Osteocyte (in vitro differentiated cells): ENCODE results near the gene BLACAT1. TPM values are rescaled to one million over a fixed set of nuclear protein-coding genes. Genes with fewer than 3 reads are reported as not detected.

Experiments used
- DNase-seq: peaks from one replicate; pipeline ENCODE4 v3.0.0; 2021; ENCODE audit warnings: mixed read lengths; ENCODE audit not compliant: unreplicated experiment; ENCODE audit errors: extremely low spot score
- H3K27ac Mint-ChIP-seq: one replicate; pipeline ENCODE4 v1.8.0; 2021; ENCODE audit warnings: mild to moderate bottlenecking, mixed read lengths; ENCODE audit not compliant: unreplicated experiment
- H3K27me3 Mint-ChIP-seq: one replicate; pipeline ENCODE4 v1.8.0; 2021; ENCODE audit warnings: mixed read lengths; ENCODE audit not compliant: unreplicated experiment
- H3K36me3 Mint-ChIP-seq: one replicate; pipeline ENCODE4 v1.8.0; 2021; ENCODE audit warnings: mixed read lengths; ENCODE audit not compliant: unreplicated experiment
- H3K4me1 Mint-ChIP-seq: one replicate; pipeline ENCODE4 v1.8.0; 2021; ENCODE audit warnings: mixed read lengths; ENCODE audit not compliant: unreplicated experiment
- H3K4me3 Mint-ChIP-seq: one replicate; pipeline ENCODE4 v1.8.0; 2021; ENCODE audit warnings: mild to moderate bottlenecking, moderate library complexity, mixed read lengths; ENCODE audit not compliant: unreplicated experiment
- H3K9me3 Mint-ChIP-seq: one replicate; pipeline ENCODE4 v1.8.0; 2021; ENCODE audit warnings: mixed read lengths; ENCODE audit not compliant: unreplicated experiment
- total RNA-seq: library from RNA; stranded (reverse); gene quantifications from 2 replicates; pipeline ENCODE4 v1.2.1, GENCODE V29; 2021
- TF ChIP-seq, protein P1 (sequence below): fragments of 200-600 bp; sonication (generic); IDR thresholded peaks from 2 replicates; pipeline ENCODE4 v1.5.0; 2021; ENCODE audit warnings: antibody characterized with exemption, mild to moderate bottlenecking, moderate library complexity

BLACAT1 gene
- total RNA-seq, 1 donor from 2014 or later, result not detected

GRCh38 chr1:205454903-205455335 is 926 bp downstream of the BLACAT1 start:
- no peak overlapping the region for H3K4me3 Mint-ChIP-seq

GRCh38 chr1:205453466-205453865 is 2.4 kb downstream of the BLACAT1 start:
- H3K27me3 Mint-ChIP-seq, result peaks cover 71% of the 10 kb centered on the region
- H3K36me3 Mint-ChIP-seq, result no peaks in the 10 kb centered on the region
- H3K9me3 Mint-ChIP-seq, result no peaks in the 10 kb centered on the region
- no peak overlapping the region for H3K4me3 Mint-ChIP-seq
- TF ChIP-seq, protein P1, sequence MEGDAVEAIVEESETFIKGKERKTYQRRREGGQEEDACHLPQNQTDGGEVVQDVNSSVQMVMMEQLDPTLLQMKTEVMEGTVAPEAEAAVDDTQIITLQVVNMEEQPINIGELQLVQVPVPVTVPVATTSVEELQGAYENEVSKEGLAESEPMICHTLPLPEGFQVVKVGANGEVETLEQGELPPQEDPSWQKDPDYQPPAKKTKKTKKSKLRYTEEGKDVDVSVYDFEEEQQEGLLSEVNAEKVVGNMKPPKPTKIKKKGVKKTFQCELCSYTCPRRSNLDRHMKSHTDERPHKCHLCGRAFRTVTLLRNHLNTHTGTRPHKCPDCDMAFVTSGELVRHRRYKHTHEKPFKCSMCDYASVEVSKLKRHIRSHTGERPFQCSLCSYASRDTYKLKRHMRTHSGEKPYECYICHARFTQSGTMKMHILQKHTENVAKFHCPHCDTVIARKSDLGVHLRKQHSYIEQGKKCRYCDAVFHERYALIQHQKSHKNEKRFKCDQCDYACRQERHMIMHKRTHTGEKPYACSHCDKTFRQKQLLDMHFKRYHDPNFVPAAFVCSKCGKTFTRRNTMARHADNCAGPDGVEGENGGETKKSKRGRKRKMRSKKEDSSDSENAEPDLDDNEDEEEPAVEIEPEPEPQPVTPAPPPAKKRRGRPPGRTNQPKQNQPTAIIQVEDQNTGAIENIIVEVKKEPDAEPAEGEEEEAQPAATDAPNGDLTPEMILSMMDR, result no peak
- DNase-seq, result no peak
- no peak overlapping the region for H3K27ac Mint-ChIP-seq
- H3K4me1 Mint-ChIP-seq, result peaks cover 5% of the 10 kb centered on the region

More at GRCh38 chr1:205454903-205455335, 926 bp downstream of the BLACAT1 start:
- DNase-seq, result no peak
- peaks cover 5% of the 10 kb centered on the region for H3K4me1 Mint-ChIP-seq
- TF ChIP-seq, protein P1, result no peak
- H3K9me3 Mint-ChIP-seq, result no peaks in the 10 kb centered on the region
- H3K36me3 Mint-ChIP-seq, result no peaks in the 10 kb centered on the region
- H3K27ac Mint-ChIP-seq, result no peak overlapping the region
- H3K27me3 Mint-ChIP-seq, result peaks cover 78% of the 10 kb centered on the region

DNA sequence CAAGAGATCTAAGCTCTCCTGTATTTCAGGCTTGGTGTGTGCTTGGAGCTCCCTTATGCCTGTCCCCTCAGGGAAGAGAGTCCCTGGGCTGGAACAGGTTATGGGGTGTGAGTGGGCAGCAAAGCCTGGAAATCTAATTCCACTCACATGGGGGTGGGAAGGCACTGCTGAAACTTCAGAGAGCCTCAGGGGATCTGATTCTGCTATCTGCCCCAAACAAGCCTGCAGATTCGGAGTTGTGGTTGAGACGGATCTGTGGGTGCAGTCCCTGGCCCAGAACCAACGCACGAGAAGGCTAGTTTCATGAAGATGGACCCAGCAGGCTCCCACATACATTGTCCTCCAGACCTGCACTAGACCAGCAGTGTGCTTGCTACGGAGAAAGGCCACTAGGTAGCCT is 2.9 kb downstream of the BLACAT1 start:
- H3K9me3 Mint-ChIP-seq, result no peaks in the 10 kb centered on the region
- H3K27me3 Mint-ChIP-seq, result peaks cover 66% of the 10 kb centered on the region
- H3K4me1 Mint-ChIP-seq, result peaks cover 5% of the 10 kb centered on the region
- TF ChIP-seq, protein P1, result no peak
- no peak overlapping the region for H3K27ac Mint-ChIP-seq
- no peak for DNase-seq
- no peaks in the 10 kb centered on the region for H3K36me3 Mint-ChIP-seq
- H3K4me3 Mint-ChIP-seq, result no peak overlapping the region

GRCh38 chr1:205452364-205452763 is 3.5 kb downstream of the BLACAT1 start:
- H3K27me3 Mint-ChIP-seq, result peaks cover 63% of the 10 kb centered on the region
- H3K4me1 Mint-ChIP-seq, result peaks cover 4% of the 10 kb centered on the region
- no peak overlapping the region for H3K4me3 Mint-ChIP-seq
- TF ChIP-seq, protein P1, result no peak
- H3K27ac Mint-ChIP-seq, result no peak overlapping the region
- no peak for DNase-seq
- no peaks in the 10 kb centered on the region for H3K9me3 Mint-ChIP-seq
- no peaks in the 10 kb centered on the region for H3K36me3 Mint-ChIP-seq

- TF ChIP-seq, protein P1, result no peak
- peaks cover 5% of the 10 kb centered on the region for H3K4me1 Mint-ChIP-seq
These were observed 4.1 kb downstream of the BLACAT1 start for GRCh38 chr1:205451759-205452164.

More at GRCh38 chr1:205451759-205452164, 4.1 kb downstream of the BLACAT1 start:
- Mint-ChIP-seq H3K36me3 (no peaks in the 10 kb centered on the region), H3K9me3 (no peaks in the 10 kb centered on the region), H3K27ac (no peak overlapping the region), H3K27me3 (peaks cover 68% of the 10 kb centered on the region), H3K4me3 (no peak overlapping the region)
- no peak for DNase-seq
